NCI-H2029 (cell line): ENCODE measurements around the gene SLC4A4.
"Not testable (repeated sequence)": the region's sequence is repeated elsewhere in the genome, so short reads cannot be mapped to it uniquely, and the experiment has no call there.

Experiments used
- DNase-seq: peaks from one replicate; lab custom pipeline; 2025; lab: John Stamatoyannopoulos, UW

The SLC4A4 gene

DNA sequence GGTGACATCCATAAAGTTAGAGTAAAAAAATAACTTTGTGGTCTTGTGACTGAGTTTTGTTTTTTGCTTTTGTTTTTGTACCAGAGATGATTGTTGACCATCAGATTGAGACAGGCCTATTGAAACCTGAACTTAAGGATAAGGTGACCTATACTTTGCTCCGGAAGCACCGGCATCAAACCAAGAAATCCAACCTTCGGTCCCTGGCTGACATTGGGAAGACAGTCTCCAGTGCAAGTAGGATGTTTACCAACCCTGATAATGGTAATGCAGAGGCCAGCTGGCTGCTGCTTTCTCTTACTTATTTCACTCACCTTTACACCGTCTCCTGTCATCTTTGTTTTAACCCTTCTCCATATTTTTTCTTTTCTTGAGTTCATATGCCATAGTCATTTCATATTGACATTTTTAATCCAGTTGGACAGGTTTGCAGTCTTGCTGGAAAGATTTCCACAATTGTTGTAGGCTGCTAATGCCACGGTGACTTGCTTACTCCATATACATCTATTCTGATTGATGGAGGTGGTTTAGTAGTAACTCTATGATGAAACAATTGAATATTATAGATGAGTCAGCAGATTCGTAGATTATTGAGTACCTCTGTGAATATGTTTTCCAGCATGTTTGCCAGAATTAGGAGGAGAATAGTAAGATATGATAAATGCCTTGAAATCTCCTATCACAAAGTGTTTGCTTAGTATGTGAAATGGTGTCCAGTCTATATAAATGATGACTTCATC, 18.3 kb downstream of the SLC4A4 start:
- no peak for DNase-seq

DNA sequence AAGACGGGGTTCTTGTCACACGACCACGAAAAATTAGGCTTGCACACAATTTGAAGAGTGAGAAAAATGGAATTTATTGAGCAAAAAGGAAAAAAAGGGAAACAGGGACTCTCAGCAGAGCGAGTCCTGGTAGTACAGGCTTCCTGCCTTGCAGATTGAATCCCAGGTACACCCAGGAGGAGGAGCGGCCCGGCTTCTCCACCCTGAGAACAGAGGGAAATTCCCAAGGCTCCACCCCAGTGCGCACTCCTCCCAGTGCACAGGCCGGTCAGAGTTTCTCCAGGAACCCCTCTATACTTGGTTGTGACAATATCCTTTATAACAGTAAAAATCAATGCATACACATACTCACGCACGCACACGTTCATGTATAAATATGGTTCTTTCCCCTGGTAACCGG, 22.0 kb downstream of the SLC4A4 start:
- DNase-seq = no peak

DNA sequence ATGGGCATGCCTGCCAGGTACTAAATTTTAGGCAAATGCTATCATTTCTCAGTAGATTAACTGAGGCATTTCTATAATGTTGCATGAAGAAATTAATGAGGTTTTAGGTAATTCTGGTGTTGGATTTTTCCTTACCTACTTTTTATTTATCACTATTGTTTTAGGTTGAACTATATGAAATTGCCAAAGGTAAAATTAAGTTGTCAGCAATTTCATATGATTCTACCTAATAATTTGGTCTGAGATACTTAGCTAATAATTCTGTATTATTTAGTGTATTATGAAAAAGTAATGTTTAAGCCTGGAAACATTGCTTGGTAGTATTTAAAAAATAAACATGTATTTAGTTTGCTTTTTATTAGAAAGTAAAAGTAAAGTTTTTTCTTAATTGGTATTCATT, 22.7 kb downstream of the SLC4A4 start:
- no peak for DNase-seq

DNA sequence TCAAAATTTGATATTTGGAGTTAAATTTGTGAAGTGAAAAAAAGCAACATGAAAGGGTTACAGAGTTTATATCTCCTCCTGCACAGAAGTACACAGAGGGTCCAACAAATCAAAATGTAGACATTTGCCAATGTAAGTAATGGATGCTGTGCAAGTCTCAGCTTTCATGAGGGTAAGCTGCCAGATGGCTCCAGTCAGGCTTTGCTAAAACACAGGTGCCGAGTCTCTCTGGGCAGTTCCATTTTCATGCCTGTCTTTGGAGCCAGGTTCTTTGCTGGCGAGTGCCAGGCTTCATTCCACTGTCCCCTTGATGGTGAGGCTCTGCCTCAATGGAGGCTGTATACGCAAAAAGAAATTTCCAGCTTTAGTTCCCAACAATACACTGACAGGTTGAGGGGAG, 27.9 kb downstream of the SLC4A4 start:
- no peak for DNase-seq

DNA sequence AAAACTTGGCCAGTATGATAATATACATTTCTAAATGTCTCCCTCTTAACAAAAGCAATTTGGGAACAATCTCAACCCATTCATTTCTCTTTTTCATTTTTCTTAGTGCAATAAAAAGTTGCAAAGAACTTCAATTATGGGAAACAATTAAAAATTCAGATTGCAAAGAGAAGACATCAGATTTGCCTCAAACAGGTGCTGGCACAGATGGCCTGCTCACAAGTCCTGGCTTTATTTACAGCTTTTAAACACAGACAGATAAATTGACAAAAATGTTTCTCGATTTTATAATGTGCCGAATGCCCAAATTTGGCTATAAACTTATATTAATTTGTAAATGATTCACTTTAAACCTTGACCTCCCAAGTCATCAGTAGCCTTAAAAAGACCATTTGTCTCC, 28.7 kb downstream of the SLC4A4 start:
- no peak for DNase-seq

DNA sequence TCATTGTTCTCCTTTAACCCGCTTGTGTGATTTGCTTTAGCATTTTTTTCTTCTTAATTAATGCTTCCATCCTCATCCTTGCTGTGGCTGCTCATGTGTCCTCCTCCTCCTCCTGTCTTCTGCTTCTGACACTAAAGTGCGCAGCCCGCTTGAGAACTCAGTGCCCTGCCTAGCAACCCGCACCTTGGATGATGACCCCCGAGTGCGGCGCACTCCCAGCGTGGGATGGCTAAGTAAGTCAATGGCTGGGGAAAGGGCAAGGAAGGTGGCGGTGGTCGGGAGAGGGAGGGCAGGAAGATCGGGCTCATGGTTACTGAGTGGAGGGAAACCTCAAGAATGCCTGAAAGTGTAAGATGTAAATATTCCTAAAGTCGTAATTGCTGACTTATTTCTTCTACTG, 30.1 kb downstream of the SLC4A4 start:
- no peak for DNase-seq

DNA sequence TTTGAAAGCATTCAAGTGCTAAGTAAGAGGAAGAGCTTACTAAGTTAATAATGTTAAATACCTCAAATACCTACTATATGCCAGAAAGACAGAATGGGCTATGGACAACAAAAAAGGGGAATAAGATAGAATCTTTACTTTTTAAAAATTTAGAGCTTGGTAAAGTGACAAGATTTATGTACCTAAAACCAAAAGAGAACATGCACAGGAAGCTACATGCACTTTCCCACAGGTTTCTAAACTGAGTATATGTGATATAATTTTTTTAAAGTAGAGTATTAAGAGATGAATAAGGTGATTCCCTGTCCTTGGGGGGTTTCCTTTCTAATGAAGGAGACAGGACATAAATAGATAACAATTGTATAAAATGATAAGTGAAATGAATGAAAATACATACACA, 30.7 kb downstream of the SLC4A4 start:
- no peak for DNase-seq

DNA sequence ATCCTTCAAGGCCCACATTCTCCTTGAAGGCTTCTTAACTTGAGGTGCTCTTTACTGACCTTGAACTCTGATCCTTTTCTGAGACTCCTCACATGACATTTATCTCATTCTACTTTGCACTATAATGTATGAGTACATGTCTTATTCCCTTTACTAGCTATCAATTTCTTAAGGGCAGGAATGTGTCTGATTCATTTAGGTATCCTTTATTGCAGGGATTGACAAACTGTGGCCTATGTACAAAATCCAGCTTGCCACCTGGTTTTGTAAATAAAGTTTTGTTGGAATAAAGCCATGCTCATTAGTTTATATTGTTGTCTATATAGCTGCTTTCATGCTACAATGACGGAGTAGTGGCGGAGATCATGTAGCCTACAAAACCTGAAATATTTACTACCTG, 36.7 kb downstream of the SLC4A4 start:
- DNase-seq = no peak

DNA sequence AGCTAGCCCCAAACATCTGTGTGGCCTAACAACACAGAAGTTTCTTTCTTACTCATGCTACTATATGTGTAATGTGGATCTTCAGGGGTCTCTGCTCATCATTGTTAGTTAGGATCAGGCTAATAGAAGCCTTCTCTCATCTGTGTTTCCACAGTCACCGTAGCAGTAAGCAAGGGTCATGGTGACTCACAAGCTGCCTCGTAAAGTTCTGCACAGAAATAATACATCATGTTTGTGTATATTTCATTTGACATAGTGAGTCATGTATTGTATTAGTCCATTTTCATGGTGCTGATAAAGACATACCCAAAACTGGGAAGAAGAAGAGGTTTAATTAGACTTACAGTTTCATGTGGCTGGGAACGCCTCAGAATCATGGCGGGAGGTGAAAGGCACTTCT, 38.7 kb downstream of the SLC4A4 start:
- no peak for DNase-seq

DNA sequence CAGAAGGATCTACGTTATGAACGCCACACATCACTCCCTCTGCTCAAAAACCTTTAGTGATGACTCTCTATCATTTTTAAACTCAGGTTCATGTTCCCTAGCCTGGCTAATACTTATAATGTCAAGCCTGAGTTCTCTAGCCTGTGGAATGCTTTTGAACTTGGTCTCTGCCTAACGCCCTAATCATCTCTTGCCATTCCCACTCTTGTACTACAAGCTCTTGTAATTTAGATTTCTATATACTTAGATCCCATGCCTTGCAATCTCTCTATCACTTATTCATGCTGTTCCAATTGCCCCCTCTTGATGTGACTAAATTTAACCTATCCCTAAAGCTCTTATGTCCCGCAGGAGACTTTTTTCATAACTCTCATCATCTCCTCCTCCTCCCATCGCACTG, 40.3 kb downstream of the SLC4A4 start:
- no peak for DNase-seq

DNA sequence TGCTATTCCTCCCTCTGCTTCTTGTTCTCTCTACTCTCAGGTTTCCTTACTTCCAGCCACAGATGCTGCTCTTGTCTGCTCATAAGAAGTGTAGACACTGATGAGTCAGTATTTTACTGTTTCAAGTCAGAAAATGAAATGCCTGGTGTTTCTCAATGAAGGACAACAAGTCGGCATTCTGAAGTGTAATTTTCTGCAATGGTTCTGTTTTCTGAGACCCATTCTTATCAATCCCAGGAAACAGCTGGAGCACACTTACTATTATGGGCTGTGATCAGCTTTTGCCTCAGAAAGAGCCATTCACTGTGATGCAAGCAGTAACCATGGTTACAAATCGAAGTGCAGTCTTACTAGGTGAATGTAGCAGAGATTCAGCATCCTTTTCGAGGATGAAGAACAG, 42.0 kb downstream of the SLC4A4 start:
- DNase-seq = no peak

DNA sequence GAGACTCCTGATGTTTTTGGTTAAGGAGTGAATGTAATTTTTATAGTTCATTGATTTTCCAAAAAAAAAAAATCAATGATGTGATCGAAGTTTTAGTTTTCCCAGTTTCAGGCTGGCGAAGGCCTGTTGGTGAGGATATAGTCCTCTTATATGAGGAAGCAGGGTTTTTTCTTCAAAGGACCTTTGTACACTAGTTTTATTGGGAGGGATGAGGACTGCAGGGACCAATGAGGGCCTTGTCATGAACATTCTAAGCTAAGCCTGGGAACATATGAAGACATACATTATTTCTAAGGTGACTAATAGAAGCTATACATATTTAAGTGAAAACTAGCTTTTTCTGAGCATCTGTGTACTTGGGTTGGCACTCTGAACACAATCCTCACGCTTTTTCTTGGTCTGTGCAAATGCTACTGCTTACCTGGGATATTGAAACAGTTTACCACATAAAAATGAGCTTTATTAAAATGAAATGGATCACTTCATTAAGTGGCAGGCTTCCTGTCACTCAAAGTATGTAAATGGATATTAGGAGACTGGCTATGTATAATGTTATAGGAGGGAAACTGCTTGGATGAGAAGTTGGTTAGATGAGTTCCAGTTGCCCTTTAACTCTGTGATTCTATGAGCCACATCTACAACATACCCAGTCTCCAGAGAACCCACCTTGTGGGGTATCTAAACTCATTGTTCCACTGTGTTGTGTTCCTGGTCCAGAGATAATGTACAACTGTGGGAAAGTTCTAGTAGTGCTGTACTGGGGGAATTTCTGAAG, 43.5 kb downstream of the SLC4A4 start:
- no peak for DNase-seq

DNA sequence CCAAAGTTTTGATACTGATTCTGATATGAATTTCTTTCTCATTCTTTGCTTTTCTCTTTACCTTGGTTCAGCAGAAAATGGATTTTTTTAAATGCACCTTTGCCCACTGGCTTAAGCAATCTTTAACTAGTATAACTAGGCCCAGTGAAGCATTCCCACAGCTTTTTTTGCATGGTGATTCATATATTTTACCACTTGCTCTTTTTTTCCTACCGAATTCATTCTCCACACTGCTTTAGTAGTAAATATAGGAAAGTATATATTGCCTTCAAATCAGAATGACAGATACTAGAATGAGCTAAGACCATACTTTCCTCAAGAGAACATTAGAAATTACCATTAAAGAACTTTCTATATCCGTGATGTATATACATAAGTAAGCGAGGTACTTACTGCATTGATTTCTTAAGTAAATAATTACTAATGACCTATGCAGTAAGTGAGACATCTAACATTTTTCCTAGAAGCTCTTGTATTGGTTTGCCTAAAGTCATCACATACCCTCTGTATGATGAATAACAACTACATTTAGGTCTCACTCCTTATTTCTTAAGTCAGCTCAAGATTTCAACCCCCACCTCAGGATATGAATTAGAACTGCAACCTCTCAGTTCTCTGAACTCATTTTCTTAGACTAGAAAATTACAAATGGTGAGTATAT, 44.2 kb downstream of the SLC4A4 start:
- no peak for DNase-seq

DNA sequence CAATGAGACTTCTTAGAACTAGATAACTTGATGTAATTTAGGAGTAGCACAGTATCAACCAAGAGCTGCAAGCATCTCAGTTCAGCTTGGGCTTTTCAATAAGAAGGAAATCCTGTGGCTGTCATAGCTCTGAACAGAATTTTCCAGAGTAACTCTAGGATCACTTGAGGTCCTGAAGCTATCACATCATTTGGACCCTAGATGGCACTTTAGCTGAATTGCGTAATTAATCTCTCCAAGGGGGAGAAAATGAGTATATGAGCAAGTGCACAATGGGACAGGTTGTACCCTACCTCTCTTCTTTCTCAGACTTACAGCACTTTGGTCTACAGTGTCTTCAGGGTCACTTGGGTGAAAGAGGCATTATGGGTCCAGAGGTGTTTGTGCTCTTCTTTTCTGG, 45.2 kb downstream of the SLC4A4 start:
- DNase-seq = no peak

DNA sequence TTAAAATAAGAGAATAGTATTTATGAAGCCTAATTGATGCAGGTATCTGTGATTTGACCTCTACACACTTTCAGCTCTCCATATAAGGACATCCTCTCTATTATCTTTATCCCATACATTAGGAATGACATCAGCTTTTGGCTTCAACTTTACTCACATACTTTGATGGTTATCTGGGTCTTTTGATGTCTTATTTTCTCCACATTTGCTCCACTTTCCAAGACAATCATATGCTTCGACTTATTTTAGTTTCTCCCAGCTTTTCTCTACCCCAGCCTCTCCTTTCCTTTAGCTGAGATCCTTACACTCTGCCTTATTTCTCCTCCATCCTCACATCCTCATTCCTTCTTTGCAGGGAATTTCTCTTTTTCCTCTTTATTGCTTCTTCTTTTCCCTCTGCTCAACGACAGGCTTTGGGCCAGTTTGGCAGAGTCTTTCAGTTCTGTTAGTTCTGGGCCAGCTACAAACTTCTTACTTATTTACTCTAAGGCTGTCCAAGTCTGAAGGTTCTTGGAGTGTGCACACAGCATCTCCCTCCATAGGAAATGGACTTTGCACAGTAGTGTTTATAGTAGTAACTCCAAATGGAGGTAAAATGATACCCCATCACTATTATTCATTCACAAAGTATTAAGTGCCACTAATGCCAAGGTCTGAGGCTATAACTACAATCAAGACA, 50.5 kb downstream of the SLC4A4 start:
- no peak for DNase-seq

DNA sequence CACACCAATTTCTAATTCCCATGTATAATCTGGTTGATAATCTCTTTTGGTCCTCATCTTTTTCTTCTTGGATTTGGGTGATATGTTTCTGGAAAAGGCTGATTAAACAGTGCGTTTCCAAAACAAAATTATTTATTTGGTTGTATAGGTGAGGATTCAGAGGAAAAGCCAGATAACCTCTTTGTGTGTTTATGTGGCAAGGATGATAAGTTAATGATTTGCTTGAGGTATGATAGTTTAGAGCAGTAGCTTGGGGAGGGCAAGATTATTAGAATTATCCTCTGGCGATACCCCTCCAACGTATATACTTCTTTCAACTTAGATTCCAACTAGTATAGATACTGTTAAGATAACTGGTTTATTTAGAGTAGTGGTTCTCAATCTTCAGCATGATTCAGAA, 53.3 kb downstream of the SLC4A4 start:
- no peak for DNase-seq

DNA sequence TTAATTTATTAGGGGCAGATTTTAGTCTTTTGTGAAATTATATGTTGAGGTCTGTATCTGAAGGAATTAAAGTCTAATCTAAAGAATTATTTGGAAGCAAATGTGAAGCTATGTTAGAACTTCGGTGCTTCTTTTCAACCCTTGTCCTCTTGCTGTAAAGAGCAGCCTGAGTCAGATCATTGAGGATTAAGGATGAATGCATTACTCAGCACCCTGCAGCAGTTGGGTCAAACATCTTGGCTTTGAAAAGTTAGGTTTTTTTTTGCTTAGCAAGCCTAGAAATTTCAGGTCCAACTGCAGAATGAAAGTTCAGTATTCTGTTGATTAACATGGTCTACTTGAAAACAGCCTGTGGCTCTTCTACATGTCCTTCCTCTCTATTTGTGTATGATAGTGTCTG, 57.6 kb downstream of the SLC4A4 start:
- no peak for DNase-seq

DNA sequence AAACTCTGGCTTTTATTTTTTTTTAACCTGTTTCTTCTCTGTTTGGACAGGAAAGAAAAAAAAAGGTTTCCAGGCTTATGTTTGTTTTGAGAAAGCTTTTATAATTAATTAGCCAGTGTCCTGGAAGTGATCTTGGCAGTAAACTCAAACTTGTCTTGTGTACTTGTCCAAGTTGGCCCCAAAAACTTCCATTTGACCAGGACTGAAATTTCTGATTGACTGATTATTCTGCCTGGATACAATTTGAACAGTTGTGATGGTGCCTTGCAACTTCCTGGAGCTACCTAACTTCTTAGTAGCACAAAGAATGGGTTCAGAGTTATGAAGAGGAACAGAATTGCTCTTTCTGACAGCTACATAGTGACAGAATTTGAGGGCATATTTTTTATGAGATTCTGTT, 62.0 kb downstream of the SLC4A4 start:
- no peak for DNase-seq

DNA sequence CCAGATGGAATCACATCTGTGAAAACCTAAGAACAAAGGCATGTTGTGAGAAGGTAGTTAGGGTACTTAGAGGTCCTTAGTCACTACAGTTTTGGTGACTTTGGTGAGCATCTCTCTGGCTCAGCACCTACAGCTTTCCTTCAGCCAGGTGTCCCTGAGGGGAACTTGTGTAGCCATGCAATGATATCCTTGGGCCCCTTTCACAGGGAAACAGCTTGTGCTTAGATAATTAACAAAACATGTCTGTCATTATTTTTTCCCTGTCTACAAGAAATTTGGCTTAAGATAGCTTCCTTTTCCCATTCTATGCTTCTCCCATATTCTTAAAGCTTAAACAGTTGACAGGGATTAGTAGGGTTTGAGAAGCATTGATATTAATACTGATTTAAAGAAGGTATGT, 63.8 kb downstream of the SLC4A4 start:
- DNase-seq = no peak

DNA sequence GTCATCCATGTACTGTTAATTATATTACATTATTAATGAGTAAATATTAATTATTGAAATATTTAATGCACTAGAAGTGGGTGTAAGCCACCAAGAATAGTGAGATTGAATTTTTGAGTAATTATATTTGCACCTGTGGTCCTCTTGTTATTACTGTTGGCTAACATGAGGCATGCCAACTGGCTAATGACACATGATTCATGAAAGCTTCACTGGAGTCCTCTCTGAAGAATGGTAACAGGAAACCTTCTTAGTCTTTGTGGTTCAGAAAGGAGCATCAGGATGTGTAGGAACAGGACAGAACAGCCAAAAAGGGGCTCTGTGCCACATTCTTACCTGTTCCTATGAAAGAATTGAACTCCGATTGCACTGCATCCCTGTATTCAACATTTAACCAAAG, 65.2 kb downstream of the SLC4A4 start:
- DNase-seq = no peak

DNA sequence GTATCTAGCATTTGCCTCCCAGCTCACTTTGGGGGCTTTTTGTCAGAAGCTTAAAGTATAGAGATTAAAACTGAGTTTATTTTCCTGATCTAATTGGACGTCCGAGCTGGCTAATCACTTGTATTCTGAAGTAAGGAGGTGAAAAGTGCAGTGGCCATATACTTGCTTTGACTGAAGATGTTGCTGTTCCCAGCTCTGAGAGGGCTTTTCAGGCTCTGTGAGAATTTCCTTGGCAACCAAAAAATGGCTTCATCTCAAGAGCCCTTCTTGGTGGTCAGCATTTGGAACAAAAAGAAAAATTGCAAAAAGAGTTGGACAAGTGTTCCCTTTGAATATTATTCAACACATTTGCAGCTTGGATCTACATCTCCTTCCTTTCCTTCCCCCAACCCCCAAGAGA, 67.0 kb downstream of the SLC4A4 start:
- DNase-seq = no peak

DNA sequence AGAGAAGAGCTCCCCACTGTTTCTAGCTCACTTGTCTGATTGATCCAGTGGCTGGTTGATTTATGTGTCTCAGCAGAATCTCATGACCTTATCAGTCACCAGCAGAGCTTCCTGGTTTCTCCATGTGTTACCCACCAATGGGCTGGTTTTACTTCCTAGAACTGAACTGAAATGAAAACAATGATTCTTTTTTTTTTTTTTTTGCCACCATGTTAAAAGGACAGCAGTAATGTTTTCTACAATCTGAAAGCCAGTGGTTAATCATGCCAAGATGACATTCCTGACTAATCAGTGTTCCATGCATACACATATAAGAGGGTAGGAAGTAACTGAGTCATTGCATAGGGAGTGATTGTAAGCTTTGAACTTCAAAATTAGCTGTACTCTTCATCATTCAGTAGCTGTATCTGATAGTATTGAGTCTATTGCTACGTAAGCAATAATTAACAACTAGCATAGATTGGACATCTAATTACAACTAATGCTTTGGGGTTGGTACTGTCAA, 67.7 kb downstream of the SLC4A4 start:
- no peak for DNase-seq

DNA sequence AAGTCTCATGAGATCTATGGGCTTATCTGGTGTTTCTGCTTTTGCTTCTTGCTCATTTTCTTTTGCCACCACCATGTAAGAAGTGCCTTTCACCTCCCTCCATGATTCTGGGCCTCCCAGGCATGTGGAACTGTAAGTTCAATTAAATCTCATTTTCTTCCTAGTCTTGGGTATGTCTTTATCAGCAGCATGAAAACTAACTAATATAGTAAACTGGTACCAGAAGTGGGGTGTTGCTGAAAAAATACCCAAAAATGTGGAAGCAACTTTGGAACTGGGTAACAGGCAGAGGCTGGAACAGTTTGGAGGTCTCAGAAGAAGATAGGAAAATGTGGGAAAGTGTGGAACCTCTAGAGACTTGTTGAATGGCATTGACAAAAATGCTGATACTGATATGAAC, 70.1 kb downstream of the SLC4A4 start:
- not testable (repeated sequence) for DNase-seq
